Keratinocyte (primary cell): ENCODE results near the gene SEZ6. TPM values are rescaled to one million over a fixed set of nuclear protein-coding genes. Genes with fewer than 3 reads are reported as not detected.

Experiments used
- DNase-seq: peaks from one replicate; pipeline ENCODE4 v3.0.0-alpha.2; 2011; ENCODE audit warnings: low read depth, missing footprints, low spot score
- FAIRE-seq: peaks from 2 replicates; lab custom pipeline; 2011; peaks lifted over from hg19 to GRCh38; lab: Jason Lieb, UNC
- H2AFZ ChIP-seq: 2 replicates; pipeline ENCODE4 v1.6.0; 2012; ENCODE audit warnings: low read length, control low read depth, inconsistent platforms; ENCODE audit not compliant: control insufficient read depth
- H3K27ac ChIP-seq: 2 replicates; pipeline ENCODE4 v1.5.1; 2011; ENCODE audit warnings: low read length; ENCODE audit not compliant: control insufficient read depth, insufficient read depth
- H3K27me3 ChIP-seq: 3 replicates; pipeline ENCODE4 v1.6.0; 2011; ENCODE audit warnings: low read length; ENCODE audit not compliant: control insufficient read depth, insufficient read depth; ENCODE audit errors: extremely low read depth
- H3K36me3 ChIP-seq, 2 experiments: 2 replicates in 1 of 2; 3 replicates in 1 of 2; pipeline ENCODE4 v1.5.1; 2011; ENCODE audit warnings: low read length in 2 of 2, mild to moderate bottlenecking in 1 of 2; ENCODE audit not compliant: control insufficient read depth in 2 of 2, insufficient read depth in 2 of 2; ENCODE audit errors: extremely low read depth in 1 of 2
- H3K4me1 ChIP-seq: 3 replicates; pipeline ENCODE4 v1.5.1; 2011; ENCODE audit warnings: low read length; ENCODE audit not compliant: control insufficient read depth, insufficient read depth; ENCODE audit errors: extremely low read depth
- H3K4me2 ChIP-seq: 3 replicates; pipeline ENCODE4 v1.6.0; 2011; ENCODE audit warnings: low read depth, low read length; ENCODE audit not compliant: control insufficient read depth, insufficient read depth; ENCODE audit errors: extremely low read depth
- H3K4me3 ChIP-seq, 3 experiments: fragments of 200-600 bp in 1 of 3; sonication (generic) in 1 of 3; 2 replicates in 2 of 3; 3 replicates in 1 of 3; pipeline ENCODE4 v1.5.1; 2011 to 2016; ENCODE audit warnings: low read length in 3 of 3, mild to moderate bottlenecking in 3 of 3, control low read depth in 2 of 3, inconsistent platforms in 1 of 3, low read depth in 1 of 3, mixed read lengths in 1 of 3, mixed run types in 1 of 3, moderate library complexity in 1 of 3; ENCODE audit not compliant: control insufficient read depth in 2 of 3, insufficient read depth in 2 of 3; ENCODE audit errors: extremely low read depth in 1 of 3
- H3K79me2 ChIP-seq: 2 replicates; pipeline ENCODE4 v1.6.0; 2012; ENCODE audit warnings: low read length; ENCODE audit not compliant: control insufficient read depth, insufficient read depth
- H3K9ac ChIP-seq: 3 replicates; pipeline ENCODE4 v1.6.0; 2011; ENCODE audit warnings: low read length; ENCODE audit not compliant: control insufficient read depth, insufficient read depth; ENCODE audit errors: extremely low read depth
- H3K9me1 ChIP-seq: 3 replicates; pipeline ENCODE4 v1.6.0; 2011; ENCODE audit warnings: low read length; ENCODE audit not compliant: control insufficient read depth, insufficient read depth; ENCODE audit errors: extremely low read depth
- H3K9me3 ChIP-seq: 2 replicates; pipeline ENCODE4 v1.5.1; 2012; ENCODE audit warnings: low read depth, low read length; ENCODE audit not compliant: control insufficient read depth
- H4K20me1 ChIP-seq: 3 replicates; pipeline ENCODE4 v1.6.0; 2011; ENCODE audit warnings: low read length; ENCODE audit not compliant: control insufficient read depth, insufficient read depth; ENCODE audit errors: extremely low read depth
- EZH2 ChIP-seq: IDR thresholded peaks from one replicate; pipeline ENCODE4 v1.6.1; 2012; ENCODE audit warnings: inconsistent platforms, mild to moderate bottlenecking, low read length, moderate library complexity
- dilution Hi-C: fragments of 300-500 bp; cut with MboI; formaldehyde crosslinking; loops from one replicate; pipeline ENCODE4 v1.7.0; 2020; ENCODE audit warnings: low sequenced_read_pairs; ENCODE audit not compliant: extremely low pct_ligation_motif_present
- polyA plus RNA-seq, 5 experiments: library from polyadenylated mRNA; depleted of rRNA in 3 of 5; stranded (reverse) in 3 of 5; stranded (forward) in 1 of 5; unstranded in 1 of 5; fragments of >200 nt; gene quantifications; 1 replicate in 1 of 5; 2 replicates in 3 of 5; 3 replicates in 1 of 5; pipeline versions ENCODE4 v1.2.1 to v1.2.3, GENCODE V29; 2011 to 2012; ENCODE audit warnings: missing spikeins in 2 of 5, low read depth in 1 of 5, low replicate concordance in 1 of 5
- TF ChIP-seq, protein P1 (sequence below), 3 experiments: IDR thresholded peaks in 1 of 3; conservative IDR thresholded peaks in 1 of 3; optimal IDR thresholded peaks in 1 of 3; 2 replicates in 2 of 3; 3 replicates in 1 of 3; pipeline versions ENCODE3 to v1.5.1; 2011; ENCODE audit warnings: low read length in 3 of 3, mild to moderate bottlenecking in 3 of 3, moderate library complexity in 2 of 3, control low read depth in 1 of 3, inconsistent platforms in 1 of 3; ENCODE audit not compliant: insufficient read depth in 2 of 3; ENCODE audit errors: extremely low read depth in 1 of 3

The SEZ6 gene
- polyA plus RNA-seq, 1 donor (not counting 4 experiments of a cell fraction or from before 2014, with no cell fraction given) = not detected

DNA sequence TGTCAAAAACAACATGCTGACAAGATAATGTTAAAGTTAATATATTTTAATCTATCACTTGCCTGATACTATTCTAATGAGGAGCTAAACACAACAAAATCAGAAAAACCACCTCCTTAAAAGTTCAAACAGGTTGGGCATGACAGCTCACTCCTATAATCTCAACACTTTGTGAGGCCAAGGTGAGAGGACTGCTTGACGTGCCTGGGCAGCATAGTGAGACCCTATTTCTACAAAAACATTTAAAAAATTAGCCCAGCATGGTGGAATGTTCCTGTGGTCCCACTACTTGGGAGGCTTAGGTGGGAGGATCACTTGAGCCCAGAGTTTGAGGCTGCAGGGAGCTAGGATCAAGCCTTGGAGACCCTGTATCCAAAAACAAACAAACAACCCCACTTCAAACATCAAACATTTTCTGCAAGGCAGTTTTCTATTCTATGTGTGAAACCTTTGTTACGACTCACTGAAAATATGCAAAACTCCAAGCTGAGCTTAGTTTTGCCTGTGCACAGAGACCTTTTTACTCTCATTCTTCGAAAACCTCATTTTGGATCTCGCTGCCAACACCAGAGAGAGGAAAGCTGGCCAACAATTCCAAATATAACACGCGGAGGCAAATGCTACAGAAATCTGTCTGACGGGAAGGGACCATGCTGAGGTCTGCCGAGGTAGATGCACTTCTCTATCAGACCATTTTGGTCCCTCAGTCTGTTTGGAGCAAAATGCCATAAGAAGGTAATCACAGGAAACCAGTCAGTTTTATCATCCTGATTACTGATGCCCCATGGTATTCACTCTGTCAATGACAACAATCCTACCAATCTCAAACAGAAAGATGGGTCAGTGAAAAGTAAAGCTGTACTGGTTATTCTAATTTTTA is 60.7 kb downstream of the SEZ6 start:
- H3K4me2 ChIP-seq = peak overlapping the region; percentile 19
- dilution Hi-C loops = no loop called here
- peaks cover 4 to 11% of the 10 kb centered on the region in 2 experiments for H3K36me3 ChIP-seq
- no peaks in the 10 kb centered on the region for H3K27me3 ChIP-seq
- FAIRE-seq = peak; percentile 9
- no peak overlapping the region for H2AFZ ChIP-seq
- H3K4me1 ChIP-seq = peaks cover 40% of the 10 kb centered on the region
- H3K9ac ChIP-seq = no peak overlapping the region
- H3K9me1 ChIP-seq = no peaks in the 10 kb centered on the region
- H4K20me1 ChIP-seq = no peaks in the 10 kb centered on the region
- TF ChIP-seq, protein P1, sequence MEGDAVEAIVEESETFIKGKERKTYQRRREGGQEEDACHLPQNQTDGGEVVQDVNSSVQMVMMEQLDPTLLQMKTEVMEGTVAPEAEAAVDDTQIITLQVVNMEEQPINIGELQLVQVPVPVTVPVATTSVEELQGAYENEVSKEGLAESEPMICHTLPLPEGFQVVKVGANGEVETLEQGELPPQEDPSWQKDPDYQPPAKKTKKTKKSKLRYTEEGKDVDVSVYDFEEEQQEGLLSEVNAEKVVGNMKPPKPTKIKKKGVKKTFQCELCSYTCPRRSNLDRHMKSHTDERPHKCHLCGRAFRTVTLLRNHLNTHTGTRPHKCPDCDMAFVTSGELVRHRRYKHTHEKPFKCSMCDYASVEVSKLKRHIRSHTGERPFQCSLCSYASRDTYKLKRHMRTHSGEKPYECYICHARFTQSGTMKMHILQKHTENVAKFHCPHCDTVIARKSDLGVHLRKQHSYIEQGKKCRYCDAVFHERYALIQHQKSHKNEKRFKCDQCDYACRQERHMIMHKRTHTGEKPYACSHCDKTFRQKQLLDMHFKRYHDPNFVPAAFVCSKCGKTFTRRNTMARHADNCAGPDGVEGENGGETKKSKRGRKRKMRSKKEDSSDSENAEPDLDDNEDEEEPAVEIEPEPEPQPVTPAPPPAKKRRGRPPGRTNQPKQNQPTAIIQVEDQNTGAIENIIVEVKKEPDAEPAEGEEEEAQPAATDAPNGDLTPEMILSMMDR (optimal IDR thresholded peaks at IDR 0.05 in 1 of 3, IDR thresholded peaks at IDR 0.05 in 1 of 3, conservative IDR thresholded peaks at IDR 0.05 in 1 of 3; ENCODE audit: extremely low read depth in 1 of 3, insufficient read depth in 2 of 3, low read length in 3 of 3) = no peak
- TF ChIP-seq EZH2 = no peak
- DNase-seq = no peak
- H3K9me3 ChIP-seq = no peaks in the 10 kb centered on the region
- H3K27ac ChIP-seq = peak overlapping the region; percentile 65
- no peak overlapping the region for H3K4me3 ChIP-seq
- H3K79me2 ChIP-seq = peaks cover 94% of the 10 kb centered on the region

DNA sequence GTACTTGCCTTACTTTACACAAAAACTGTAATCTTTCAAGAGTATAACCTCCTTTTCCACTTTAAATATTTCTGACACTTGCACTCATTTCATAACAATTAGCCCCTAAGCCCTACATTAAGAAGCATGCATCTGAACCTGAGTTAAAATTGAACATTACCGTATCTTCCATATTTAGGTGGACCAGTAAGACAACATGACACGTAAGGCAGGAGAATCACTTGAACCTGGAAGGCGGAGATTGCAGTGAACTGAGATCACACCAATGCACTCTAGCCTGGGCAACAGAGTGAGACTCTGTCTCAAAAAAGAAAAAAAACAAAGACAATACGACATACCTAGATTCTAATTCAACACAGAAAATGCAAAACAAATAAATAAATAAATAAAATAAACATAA is 61.5 kb downstream of the SEZ6 start:
- H3K27ac ChIP-seq = no peak overlapping the region
- no peaks in the 10 kb centered on the region for H3K27me3 ChIP-seq
- dilution Hi-C loops = no loop called here
- H3K4me3 ChIP-seq = no peak overlapping the region
- no peaks in the 10 kb centered on the region for H3K9me1 ChIP-seq
- H3K36me3 ChIP-seq = peaks cover 6 to 11% of the 10 kb centered on the region in 2 experiments
- peaks cover 40% of the 10 kb centered on the region for H3K4me1 ChIP-seq
- H3K9me3 ChIP-seq = no peaks in the 10 kb centered on the region
- H3K79me2 ChIP-seq = peaks cover 95% of the 10 kb centered on the region
- TF ChIP-seq EZH2 = no peak
- TF ChIP-seq, protein P1 (optimal IDR thresholded peaks at IDR 0.05 in 1 of 3, IDR thresholded peaks at IDR 0.05 in 1 of 3, conservative IDR thresholded peaks at IDR 0.05 in 1 of 3; ENCODE audit: extremely low read depth in 1 of 3, insufficient read depth in 2 of 3, low read length in 3 of 3) = no peak
- no peaks in the 10 kb centered on the region for H4K20me1 ChIP-seq
- no peak overlapping the region for H2AFZ ChIP-seq
- H3K9ac ChIP-seq = no peak overlapping the region
- DNase-seq (no peak), FAIRE-seq (no peak)
- no peak overlapping the region for H3K4me2 ChIP-seq
